ENCODE results near the gene PPP1R13L. TPM values are rescaled to one million over a fixed set of nuclear protein-coding genes. Genes with fewer than 3 reads are reported as not detected.
A peak's percentile ranks its signal among the peaks of the same experiment; 100 is the strongest.

PPP1R13L gene
- total and polyA plus RNA-seq, 2 of the 8 experiments (the other 6 are each of a cell fraction or from before 2014, with no cell fraction given), result 9.1 to 15.3 TPM

DNA sequence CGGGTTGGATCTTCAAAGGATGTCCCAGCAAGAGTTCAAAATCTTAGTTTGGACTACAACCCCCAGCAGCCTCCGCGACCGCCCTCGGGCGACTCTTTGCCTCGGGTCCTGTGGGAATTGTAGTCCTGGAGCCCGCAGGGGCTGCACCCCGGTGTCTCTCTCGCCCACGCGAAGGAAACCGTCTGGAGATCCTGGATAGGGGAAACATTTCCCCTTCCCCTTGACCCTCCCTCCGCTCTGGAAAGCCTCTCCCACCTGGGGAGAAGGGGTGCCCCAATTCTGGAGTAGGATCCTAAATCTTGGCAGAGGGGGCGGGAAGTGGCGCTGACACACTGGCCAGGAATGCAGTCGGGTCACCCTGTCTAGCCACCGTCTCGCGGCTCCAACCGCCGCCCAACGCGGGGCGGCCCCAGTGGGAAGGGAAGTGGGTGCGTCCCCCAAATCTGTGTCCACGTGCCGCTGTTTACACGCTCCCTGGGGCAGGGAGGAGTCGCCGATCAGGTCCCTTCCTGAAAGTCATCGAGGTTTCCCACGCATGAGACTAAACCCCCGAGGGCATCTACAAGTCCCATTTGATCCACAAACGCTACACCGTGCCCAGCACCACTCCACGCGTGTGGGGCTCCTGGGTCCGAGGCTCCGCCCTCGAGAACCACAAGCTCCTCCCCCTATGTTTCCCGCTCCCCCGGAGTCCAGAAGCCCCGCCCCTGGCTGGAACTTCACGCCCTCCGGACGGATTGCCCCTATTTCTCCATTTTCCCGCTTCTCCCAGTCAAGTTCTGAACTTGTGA, 761 bp upstream of the PPP1R13L start:
- H3K9ac ChIP-seq (replicated peaks in 1 of 4; ENCODE audit: extremely low read depth in 1 of 4, low read depth in 3 of 4, low read length in 3 of 4), result peak overlapping the region in 3 of 4 experiments; percentile 97 to 98 (median 98); a peak in 6 of 7 replicates
- H2BK5ac ChIP-seq (ENCODE audit: low read depth, low read length), result peak overlapping the region; percentile 99
- H3K9me3 ChIP-seq (ENCODE audit: insufficient read depth in 2 of 2, low read depth in 1 of 2, low read length in 1 of 2), result no peaks in the 10 kb centered on the region
- H4K20me1 ChIP-seq (replicated peaks in 1 of 2; ENCODE audit: control insufficient read depth in 1 of 2, insufficient read depth in 2 of 2, low read length in 2 of 2), result peaks cover 0 to 6% of the 10 kb centered on the region in 2 experiments
- H3K4ac ChIP-seq (replicated peaks; ENCODE audit: insufficient read length, low read depth, low read length), result peak overlapping the region; percentile 78
- H3K56ac ChIP-seq (replicated peaks; ENCODE audit: insufficient read length, low read depth, low read length), result peak overlapping the region; percentile 65
- peak overlapping the region; percentile 93 for H4K8ac ChIP-seq (ENCODE audit: extremely low read depth, insufficient read depth, low read length)
- WGBS, 2 experiments (ENCODE audit: extremely low coverage in 1 of 2, insufficient coverage in 1 of 2, insufficient read length in 1 of 2, insufficient replicate concordance in 2 of 2, low coverage in 1 of 2, low lambda C conversion rate in 2 of 2, missing lambda C conversion rate in 1 of 2), result 1% methylated on average over 43 of the region's 48 CpGs; no CpG with 5 or more reads in 1 of the 2 experiments
- H3K18ac ChIP-seq (ENCODE audit: extremely low read depth, low read length), result peak overlapping the region; percentile 97
- peak overlapping the region; percentile 88; the same call in 1 of the 2 replicates for H2BK15ac ChIP-seq (ENCODE audit: low read length)
- no peak overlapping the region for H2BK120ac ChIP-seq (replicated peaks; ENCODE audit: low read depth, low read length)
- H3K79me2 ChIP-seq (ENCODE audit: control insufficient read depth in 1 of 2, insufficient read depth in 2 of 2, low read length in 2 of 2), result peaks cover 0 to 8% of the 10 kb centered on the region in 2 experiments; a peak in 1 of 4 replicates
- peak overlapping the region; percentile 95 for H2AK5ac ChIP-seq (ENCODE audit: low read depth, low read length)
- H3K4me3 ChIP-seq (ENCODE audit: extremely low read depth in 1 of 4, insufficient read depth in 2 of 4, low read depth in 3 of 4, low read length in 4 of 4), result peak overlapping the region; percentile 69 to 96 (median 91)
- H3K27me3 ChIP-seq (replicated peaks in 1 of 4; ENCODE audit: control insufficient read depth in 3 of 4, extremely low read depth in 1 of 4, insufficient read depth in 3 of 4, low read length in 3 of 4), result peaks cover 0 to 5% (median 2%) of the 10 kb centered on the region in 4 experiments; a peak in 2 of 7 replicates
- H3K23me2 ChIP-seq (ENCODE audit: low read depth, low read length), result peaks cover 19% of the 10 kb centered on the region
- H4K5ac ChIP-seq (ENCODE audit: insufficient read length, low read depth, low read length), result peak overlapping the region; percentile 49
- H3K4me2 ChIP-seq (ENCODE audit: insufficient read depth in 1 of 2, low read depth in 2 of 2, low read length in 2 of 2), result peak overlapping the region; percentile 92 to 97
- H3K23ac ChIP-seq (ENCODE audit: insufficient read length), result no peak overlapping the region
- H2AFZ ChIP-seq (ENCODE audit: low read length), result peak overlapping the region; percentile 87
- peaks cover 9% of the 10 kb centered on the region; the same call in 1 of the 2 replicates for H3K79me1 ChIP-seq (ENCODE audit: low read depth, low read length)
- H2BK20ac ChIP-seq (ENCODE audit: low read length), result no peak overlapping the region
- H3K36me3 ChIP-seq (ENCODE audit: control insufficient read depth in 2 of 4, insufficient read depth in 4 of 4, low read length in 3 of 4), result peaks cover 0 to under 1% (median 0%) of the 10 kb centered on the region in 4 experiments; a peak in 3 of 8 replicates
- ChIA-PET CTCF (ENCODE audit: partially characterized antibody) (interaction anchor here (1.0 to 6.6 kb wide), 5 partner anchors 11 to 73 kb away, joined by 4 to 41 read pairs (median 8); no protein-coding TSS in a partner anchor), POLR2A (ENCODE audit: partially characterized antibody) (interaction anchor here (0.6 to 2.1 kb wide), 22 partner anchors 9 to 94 kb away, joined by 3 to 17 read pairs (median 4); partner anchors contain the start of gene ERCC1)
- no peak overlapping the region for H3K14ac ChIP-seq (ENCODE audit: insufficient read length)
- peak in 1 of 2 experiments; percentile 93 for DNase-seq (ENCODE audit: low read depth in 1 of 2, low spot score in 2 of 2)
- peak overlapping the region; percentile 81 for H4K91ac ChIP-seq (replicated peaks; ENCODE audit: insufficient read length, low read length)
- peak overlapping the region; percentile 99 for H3K27ac ChIP-seq (ENCODE audit: low read depth, low read length)
- H2BK12ac ChIP-seq (ENCODE audit: low read depth, low read length), result peak overlapping the region; percentile 97
- FAIRE-seq, result no peak
- H3K4me1 ChIP-seq (replicated peaks in 1 of 4; ENCODE audit: control insufficient read depth in 3 of 4, insufficient read depth in 4 of 4, low read length in 3 of 4), result peaks cover 3 to 21% (median 11%) of the 10 kb centered on the region in 4 experiments; a peak in 5 of 7 replicates
- TF ChIP-seq SIN3A (conservative IDR thresholded peaks at IDR 0.05 in 1 of 2, IDR thresholded peaks at IDR 0.05 in 1 of 2; ENCODE audit: low read depth in 1 of 2, low read length in 2 of 2), result peak in 1 of 2 experiments; percentile 60; a peak in 2 of 4 replicates
- peak; percentile 8 to 85; a peak in 2 of 4 replicates for TF ChIP-seq HDAC2 (IDR thresholded peaks at IDR 0.05; ENCODE audit: borderline replicate concordance in 1 of 2, low read depth in 2 of 2, low read length in 2 of 2)
- TF ChIP-seq KDM4A (IDR thresholded peaks at IDR 0.05; ENCODE audit: low read depth, low read length, severe bottlenecking), result peak; percentile 60
- no peak for TF ChIP-seq RAD21 (IDR thresholded peaks at IDR 0.05 in 1 of 2, conservative IDR thresholded peaks at IDR 0.05 in 1 of 2; ENCODE audit: low read depth in 2 of 2, low read length in 2 of 2)
- peak; percentile 70; the same call in 1 of the 2 replicates for TF ChIP-seq JUN (IDR thresholded peaks at IDR 0.05; ENCODE audit: low read depth, low read length)
- TF ChIP-seq GABPA (IDR thresholded peaks at IDR 0.05; ENCODE audit: borderline replicate concordance, insufficient read depth, low read length), result no peak
- TF ChIP-seq CBX5 (IDR thresholded peaks at IDR 0.05; ENCODE audit: low read depth, low read length), result no peak
- no peak for TF ChIP-seq SP2 (IDR thresholded peaks at IDR 0.05; ENCODE audit: low read length)
- TF ChIP-seq TEAD4 (IDR thresholded peaks at IDR 0.05; ENCODE audit: low read depth, low read length), result peak; percentile 72
